Measurements from ENCODE around the gene ZBTB12. TPM values are rescaled to one million over a fixed set of nuclear protein-coding genes. Genes with fewer than 3 reads are reported as not detected.

The ZBTB12 gene
- total and polyA plus RNA-seq, 2 of the 13 experiments (the other 11 are each of a cell fraction or from before 2014, with no cell fraction given) = 4.8 to 6.0 TPM

DNA sequence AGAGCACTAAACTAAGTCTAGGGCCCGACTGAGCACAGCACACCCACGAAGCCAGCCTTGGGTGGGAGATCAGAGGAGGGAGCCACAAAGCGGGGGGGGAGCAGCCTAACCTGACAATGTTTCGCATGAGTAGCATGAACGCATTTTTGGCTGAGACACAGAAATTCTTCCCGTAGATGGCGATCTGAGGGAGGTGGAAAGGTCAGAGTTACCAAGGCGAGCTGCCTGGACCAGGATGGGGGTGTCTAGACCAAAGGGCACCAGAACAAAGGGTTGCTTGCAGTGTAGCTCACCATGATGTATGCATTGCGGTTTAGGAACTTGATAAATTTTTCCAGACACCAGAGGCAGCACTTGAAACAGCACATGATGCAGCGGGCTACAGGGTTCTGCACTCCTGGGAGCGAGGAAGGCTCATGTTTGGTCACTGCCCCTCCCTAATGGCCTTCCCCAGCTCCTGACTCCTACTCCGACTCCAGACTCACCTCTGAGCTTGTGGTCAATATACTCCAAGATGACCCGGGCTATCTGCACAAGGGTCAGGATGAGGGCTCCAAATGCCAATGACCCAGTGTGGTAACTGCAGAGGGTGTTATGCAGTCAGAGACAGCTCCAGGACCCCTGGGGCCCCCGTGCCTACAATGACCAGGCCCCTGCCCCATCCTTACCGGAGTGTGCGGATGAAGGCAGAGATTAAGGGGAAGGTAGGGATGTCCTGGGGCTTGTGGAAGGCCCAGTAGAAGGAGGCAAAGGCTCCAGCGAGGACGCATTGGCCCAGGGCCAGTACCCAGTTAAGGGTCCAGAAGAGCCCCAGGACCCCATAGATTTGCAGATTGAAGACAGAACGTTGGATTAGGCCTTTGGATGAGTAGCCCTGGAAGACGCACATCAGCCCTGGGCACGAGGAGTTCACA is 36.4 kb downstream of the ZBTB12 start (continued):
- TF ChIP-seq ZBTB7B (CRISPR knock-in tag; IDR thresholded peaks at IDR 0.05) (peak; percentile 83; the same call in 1 of the 2 replicates), YY1 (IDR thresholded peaks at IDR 0.05; ENCODE audit: insufficient read depth, insufficient replicate concordance, low read depth, low read length) (peak; percentile 70), CBX2 (IDR thresholded peaks at IDR 0.05; ENCODE audit: low read depth, low read length) (no peak), CBX2 (CRISPR knock-in tag; IDR thresholded peaks at IDR 0.05; ENCODE audit: low read depth) (no peak), KAT7 (CRISPR knock-in tag; IDR thresholded peaks at IDR 0.05; ENCODE audit: borderline replicate concordance) (no peak), ZNF646 (CRISPR knock-in tag; IDR thresholded peaks at IDR 0.05) (no peak), IRF9 (CRISPR knock-in tag; IDR thresholded peaks at IDR 0.05; ENCODE audit: borderline replicate concordance) (peak; percentile 87), ZFP90 (CRISPR knock-in tag; IDR thresholded peaks at IDR 0.05; ENCODE audit: borderline replicate concordance) (peak; percentile 92), ZNF432 (CRISPR knock-in tag; IDR thresholded peaks at IDR 0.05; ENCODE audit: borderline replicate concordance) (no peak), ZNF766 (CRISPR knock-in tag; IDR thresholded peaks at IDR 0.05; ENCODE audit: borderline replicate concordance) (no peak), KDM6A (CRISPR knock-in tag; IDR thresholded peaks at IDR 0.05; ENCODE audit: low read depth) (peak; percentile 90), ZNF576 (CRISPR knock-in tag; IDR thresholded peaks at IDR 0.05) (no peak), ZNF83 (CRISPR knock-in tag; IDR thresholded peaks at IDR 0.05; ENCODE audit: borderline replicate concordance) (no peak), ZNF180 (CRISPR knock-in tag; IDR thresholded peaks at IDR 0.05; ENCODE audit: borderline replicate concordance, low read depth) (no peak), MXI1 (IDR thresholded peaks at IDR 0.05; ENCODE audit: borderline replicate concordance, low read depth, low read length) (peak; percentile 47; the same call in 1 of the 3 replicates), GPN1 (CRISPR knock-in tag; IDR thresholded peaks at IDR 0.05; ENCODE audit: borderline replicate concordance) (no peak), DMAP1 (CRISPR knock-in tag; IDR thresholded peaks at IDR 0.05) (peak; percentile 85), SAFB2 (CRISPR knock-in tag; IDR thresholded peaks at IDR 0.05; ENCODE audit: borderline replicate concordance, low read depth) (peak; percentile 92; the same call in 1 of the 2 replicates), ZNF326 (CRISPR knock-in tag; IDR thresholded peaks at IDR 0.05; ENCODE audit: borderline replicate concordance) (no peak)
- TF ChIP-seq, protein P1, sequence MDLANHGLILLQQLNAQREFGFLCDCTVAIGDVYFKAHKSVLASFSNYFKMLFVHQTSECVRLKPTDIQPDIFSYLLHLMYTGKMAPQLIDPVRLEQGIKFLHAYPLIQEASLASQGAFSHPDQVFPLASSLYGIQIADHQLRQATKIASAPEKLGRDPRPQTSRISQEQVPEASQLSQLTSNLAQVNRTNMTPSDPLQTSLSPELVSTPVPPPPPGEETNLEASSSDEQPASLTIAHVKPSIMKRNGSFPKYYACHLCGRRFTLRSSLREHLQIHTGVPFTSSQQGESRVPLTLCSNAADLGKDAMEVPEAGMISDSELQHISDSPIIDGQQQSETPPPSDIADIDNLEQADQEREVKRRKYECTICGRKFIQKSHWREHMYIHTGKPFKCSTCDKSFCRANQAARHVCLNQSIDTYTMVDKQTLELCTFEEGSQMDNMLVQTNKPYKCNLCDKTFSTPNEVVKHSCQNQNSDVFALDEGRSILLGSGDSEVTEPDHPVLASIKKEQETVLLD (CRISPR knock-in tag; IDR thresholded peaks at IDR 0.05; ENCODE audit: low read depth) = 0 out of 2 replicates have a peak, but pooled peaks have one; percentile 2

Data from HepG2 (cell line).